Tibial nerve (tissue), 4 donors: ENCODE results near the gene TBX6.

Source experiments
- CTCF ChIP-seq, 5 experiments: fragments of 200-600 bp in 3 of 5; fragments of 450-650 bp in 2 of 5; sonication (generic) in 3 of 5; IDR thresholded peaks; one replicate each; pipeline ENCODE4 v1.5.1; 2016 to 2019; ENCODE audit warnings: antibody characterized with exemption in 5 of 5, mild to moderate bottlenecking in 3 of 5, moderate library complexity in 2 of 5
- EP300 ChIP-seq, 2 donors: sonication (generic); formaldehyde crosslinking; IDR thresholded peaks; one replicate each; pipeline ENCODE4 v1.6.1; 2017; ENCODE audit warnings: antibody characterized with exemption in 2 of 2, mild to moderate bottlenecking in 1 of 2

- TF ChIP-seq CTCF (IDR thresholded peaks at IDR 0.05) (no peak), EP300 (IDR thresholded peaks at IDR 0.05) (no peak)
These were observed 24.2 kb downstream of the TBX6 start for GRCh38 chr16:30067584-30067916.
